ENCODE measurements around the gene ADORA1.

- no peak for TF ChIP-seq CTCF (IDR thresholded peaks at IDR 0.05; ENCODE audit: low read length)
- TF ChIP-seq EZH2 (IDR thresholded peaks at IDR 0.05; ENCODE audit: borderline replicate concordance, low read length), result no peak
Observed at GRCh38 chr1:203170625-203171330, 43.3 kb downstream of the ADORA1 start.

Data from OCI-LY1 (cell line).